CD4-positive, alpha-beta T cell treated with Interleukin-2 at 100 ng/mL for 4 hours (primary cell): ENCODE results near the gene ARHGAP32.
A peak's percentile ranks its signal among the peaks of the same experiment; 100 is the strongest.
"Not testable (repeated sequence)": the region's sequence is repeated elsewhere in the genome, so short reads cannot be mapped to it uniquely, and the experiment has no call there.

Source experiments
- DNase-seq: peaks from one replicate; pipeline ENCODE4 v3.0.0-alpha.2; 2020; ENCODE audit warnings: low spot score

ARHGAP32 gene

DNA sequence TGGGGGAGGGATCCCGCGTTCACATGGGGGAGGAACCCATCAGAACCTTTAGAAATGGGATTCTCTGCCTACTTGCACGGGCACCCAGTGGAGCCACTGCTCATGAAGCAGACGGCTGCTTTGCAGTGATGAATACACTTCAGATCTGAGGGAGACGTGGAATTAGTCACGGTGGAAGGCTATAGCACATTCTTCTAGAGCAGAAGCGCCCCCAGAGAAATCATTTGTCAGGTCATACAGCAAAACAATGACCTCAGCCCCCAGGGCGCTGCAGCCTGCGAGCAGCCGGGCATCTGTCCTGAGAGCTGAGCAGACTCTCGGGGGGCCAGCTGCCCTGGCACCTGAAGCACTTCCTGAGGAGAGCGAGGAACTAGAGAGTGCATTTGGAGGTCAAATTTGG is 262.1 kb downstream of the ARHGAP32 start:
- no peak for DNase-seq

DNA sequence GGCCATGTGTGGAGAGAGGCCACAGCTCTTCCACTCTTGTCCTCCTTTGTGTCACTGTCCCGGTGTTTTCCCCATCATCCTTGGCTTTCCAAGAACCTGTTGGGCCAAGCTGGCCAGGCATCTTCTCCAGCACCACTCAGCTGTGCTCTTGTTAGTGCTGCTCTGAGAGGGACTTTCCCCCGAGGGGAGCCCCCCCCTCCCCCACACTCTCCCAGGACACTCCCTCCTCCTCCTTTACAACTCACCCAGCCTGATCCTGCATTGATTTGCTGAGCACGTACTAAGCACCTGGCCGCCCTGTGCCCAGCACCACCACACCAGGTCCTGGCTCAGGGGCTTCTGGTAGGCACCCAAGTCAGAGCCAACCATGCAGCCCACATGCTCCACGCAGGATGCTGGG is 262.7 kb downstream of the ARHGAP32 start:
- DNase-seq = no peak

DNA sequence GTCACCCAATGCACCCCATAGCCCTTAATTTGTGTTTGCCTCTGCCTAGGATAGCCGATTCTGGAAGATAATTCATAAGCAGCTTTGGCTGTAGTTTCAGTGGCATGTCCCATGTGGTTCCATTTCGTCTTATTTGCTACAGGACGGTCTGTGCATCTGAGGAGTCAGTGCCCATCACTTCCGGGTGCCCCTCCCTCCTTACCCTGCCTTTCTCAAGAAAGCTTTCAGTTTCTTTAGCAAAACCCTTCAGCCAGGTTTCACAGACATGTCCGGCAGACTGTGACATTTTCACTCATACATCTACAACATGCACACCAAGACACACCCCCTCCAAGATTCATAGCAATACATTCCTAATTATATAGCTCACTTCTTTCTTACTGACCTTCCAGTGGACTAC is 263.7 kb downstream of the ARHGAP32 start:
- peak; percentile 9 for DNase-seq

DNA sequence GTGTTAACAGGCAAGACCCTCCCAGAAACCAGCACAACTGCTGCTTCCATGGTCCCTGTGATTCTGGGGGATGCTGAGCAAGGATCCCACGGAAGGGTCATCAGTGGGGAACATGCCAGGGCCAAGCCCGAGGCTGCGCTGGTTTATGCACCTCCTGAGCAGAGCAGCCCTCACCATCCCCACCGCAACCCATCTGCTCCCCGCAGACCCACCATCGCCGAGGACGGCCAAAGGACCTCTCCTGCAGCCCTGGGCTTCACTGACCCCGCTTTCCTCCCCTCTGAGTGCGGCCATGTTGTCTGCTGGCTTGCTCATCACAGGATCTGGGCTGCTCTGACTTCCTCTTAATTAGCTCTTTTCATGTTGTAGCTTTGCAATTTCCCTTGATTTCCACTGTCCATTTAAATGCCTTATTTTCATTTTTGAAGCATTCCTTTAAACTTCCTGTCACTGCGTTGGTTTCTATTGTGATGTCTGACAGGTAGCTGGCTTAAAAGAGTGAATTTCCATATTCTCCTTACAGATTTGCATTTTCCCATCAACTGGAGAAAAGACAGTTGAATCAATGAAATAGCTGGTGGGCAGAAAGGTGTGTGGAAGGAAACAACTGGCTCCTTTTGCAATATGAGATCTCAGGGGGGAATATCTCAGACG is 264.3 kb downstream of the ARHGAP32 start:
- DNase-seq = no peak

DNA sequence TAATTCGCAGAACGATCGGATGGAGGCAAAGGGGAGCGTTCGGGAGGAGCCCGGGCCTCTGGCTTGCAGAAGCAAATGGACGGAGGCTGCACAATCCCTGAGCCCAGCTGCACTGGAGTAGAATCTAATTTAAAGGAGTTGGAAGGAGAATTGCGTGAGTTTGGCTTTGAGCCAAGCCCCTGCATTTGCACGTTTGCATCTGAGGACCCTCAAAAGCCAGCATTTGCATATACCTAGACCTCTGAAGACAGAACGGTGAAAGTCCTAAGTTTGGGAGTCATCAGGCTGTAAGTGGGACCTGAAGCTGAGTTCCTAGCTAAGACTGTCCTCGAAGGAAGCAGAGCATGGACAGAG is 265.0 kb downstream of the ARHGAP32 start:
- DNase-seq = no peak

DNA sequence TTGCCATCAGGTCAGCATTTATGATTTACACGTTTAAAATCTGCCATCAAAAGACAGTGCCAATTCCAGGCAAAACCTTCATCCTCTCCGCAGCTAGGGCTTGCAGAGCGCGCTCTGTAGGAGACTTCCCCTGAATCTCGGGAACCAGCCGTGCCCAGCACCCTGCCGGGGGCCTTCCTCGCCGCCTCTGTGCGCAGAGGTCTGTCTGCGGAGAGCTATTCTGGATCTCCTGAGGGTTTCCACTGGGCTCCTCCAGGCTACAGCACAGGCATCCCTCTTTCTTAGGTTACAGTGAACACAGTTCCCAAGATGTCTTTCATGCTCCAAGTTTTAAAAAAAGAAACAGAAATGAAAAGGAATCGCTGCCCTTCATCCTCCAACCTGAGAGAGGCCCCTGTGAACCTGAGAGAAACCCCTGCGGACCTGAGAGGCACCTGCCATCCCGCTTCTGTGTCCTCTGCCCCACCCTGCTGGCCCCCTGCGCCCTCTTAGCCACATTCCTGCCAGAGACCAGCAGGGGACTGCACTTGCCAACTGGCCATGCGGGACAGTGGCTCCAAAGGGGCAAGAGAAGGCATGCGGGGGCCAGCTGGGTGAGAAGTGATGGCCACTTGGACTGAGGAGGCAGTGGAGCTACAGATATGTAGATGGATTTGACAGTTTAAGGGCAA is 265.6 kb downstream of the ARHGAP32 start:
- DNase-seq = no peak

DNA sequence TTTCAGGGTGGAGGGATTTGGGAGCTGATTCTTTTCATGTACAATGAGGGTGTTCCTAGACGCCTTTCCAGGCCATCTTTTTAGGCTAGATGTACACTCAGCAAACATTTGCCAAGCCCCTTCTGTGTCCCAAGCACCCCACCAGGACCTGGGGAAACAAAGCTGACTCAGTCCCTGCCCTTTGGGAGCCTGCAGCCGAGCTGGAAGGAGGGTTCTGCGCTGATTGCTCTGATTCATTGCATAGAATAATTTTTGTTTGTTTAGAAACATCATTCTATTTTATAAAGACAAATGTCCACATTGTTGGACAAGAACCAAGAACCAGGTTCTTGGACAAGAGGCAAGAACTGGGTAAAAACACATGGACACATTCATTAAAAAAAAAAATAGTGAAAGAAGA is 266.1 kb downstream of the ARHGAP32 start:
- DNase-seq = no peak

DNA sequence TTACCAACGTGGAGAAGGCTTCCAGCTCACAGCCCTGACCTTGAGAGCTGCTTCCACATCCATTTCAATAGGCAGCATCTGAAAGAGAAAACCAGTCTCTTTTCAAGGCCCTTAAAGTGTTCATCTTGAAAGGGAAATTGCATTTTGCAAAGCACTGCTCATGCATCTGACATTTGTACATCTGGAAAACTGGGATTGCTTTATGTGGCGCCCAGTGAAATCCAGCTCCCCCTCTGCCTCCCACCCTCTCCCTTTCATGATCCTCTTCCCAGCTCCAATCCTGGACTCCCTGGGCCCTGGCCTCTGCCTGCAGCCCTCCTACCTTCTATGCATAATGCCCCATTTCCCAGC is 266.9 kb downstream of the ARHGAP32 start:
- no peak for DNase-seq

DNA sequence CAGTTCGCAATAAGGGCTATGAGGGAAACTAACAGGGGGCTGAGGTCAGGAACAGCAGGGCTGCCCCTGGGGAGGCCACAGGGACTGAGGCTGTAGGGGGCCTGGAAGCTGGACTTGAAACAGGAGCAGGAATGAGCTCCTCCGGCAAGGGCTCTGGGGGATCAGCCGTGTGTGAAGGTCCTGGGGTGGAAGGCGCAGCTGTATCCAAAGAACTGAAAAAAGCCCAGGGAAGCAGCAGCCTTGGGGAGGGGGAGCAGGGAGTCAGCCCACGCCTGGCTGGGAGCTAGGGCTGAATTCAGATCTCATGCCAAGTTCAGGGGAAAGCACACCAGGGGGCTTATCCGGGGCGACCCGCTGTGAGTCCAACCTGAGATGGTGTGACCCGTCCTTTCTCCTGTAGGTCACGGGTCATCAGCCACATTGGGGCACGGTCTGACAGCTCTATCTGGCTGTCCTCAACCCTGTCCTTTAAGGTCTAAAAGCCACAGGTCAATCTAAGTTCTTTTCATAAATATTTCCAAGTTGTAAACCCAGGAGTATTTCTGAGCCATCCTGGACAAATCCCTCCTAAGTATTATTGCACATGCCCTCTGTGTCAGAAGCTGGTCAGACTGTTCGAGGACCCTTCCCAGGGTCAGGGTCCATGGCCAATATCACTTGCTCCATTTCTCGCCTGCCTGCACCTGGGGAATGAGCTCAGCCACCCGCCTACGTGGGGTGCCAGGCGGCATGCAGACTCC is 267.4 kb downstream of the ARHGAP32 start:
- DNase-seq = no peak

DNA sequence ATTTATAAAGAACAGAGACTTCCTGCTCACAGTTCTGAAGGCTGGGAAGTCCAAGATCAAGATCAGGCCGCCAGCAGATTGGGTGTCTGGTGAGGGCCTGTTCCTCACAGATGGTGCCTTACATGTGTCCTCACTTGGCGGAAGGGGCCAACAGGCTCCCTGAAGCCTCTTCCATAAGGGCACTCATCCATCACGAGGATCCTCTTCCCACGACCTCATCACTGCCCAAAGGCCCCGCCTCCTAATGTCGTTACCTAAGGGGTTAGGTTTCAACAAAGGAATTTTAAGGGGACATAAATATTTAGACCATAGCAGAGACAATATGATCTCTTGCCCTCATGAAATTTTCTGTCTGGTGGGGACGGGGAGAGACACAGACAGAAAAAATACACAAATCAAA is 268.0 kb downstream of the ARHGAP32 start:
- no peak for DNase-seq

DNA sequence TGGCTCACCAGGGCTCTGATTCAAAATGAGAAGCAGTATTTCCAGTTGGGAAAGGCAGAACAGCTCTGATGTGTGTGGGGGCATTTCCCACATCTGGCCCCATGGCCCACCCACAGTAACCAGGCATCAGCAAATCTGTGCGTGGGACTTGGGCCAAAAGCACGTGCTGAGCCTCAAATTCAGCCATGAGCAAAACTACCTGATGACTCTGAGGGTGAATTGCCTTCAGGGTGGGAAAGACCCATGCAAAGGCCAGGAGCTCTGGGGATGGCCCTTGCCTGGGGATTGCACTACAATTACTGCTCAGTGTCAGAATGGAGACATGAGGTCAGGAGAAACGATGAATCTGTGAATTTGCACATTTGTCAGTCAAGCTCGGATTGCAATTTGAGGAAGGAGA is 270.3 kb downstream of the ARHGAP32 start:
- no peak for DNase-seq

DNA sequence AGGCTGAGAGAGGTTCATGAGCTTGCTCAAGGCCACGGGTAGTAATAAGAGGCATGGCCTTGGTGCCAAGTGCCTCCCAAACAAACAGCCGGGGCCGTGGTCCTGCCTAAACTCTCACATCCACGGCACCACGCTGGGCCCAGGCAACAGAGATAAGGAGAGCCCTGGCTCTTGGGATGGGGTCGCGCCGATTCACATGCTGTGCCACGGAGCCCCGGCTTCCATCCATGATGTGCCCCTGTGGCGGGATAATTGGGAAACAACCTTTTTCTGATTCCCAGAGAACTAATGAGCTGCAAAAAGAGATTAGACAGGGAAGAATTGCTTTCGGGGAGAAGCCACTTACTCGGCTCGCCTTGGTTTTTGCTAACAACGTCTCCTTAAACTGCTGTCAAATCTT is 271.5 kb downstream of the ARHGAP32 start:
- DNase-seq = no peak

DNA sequence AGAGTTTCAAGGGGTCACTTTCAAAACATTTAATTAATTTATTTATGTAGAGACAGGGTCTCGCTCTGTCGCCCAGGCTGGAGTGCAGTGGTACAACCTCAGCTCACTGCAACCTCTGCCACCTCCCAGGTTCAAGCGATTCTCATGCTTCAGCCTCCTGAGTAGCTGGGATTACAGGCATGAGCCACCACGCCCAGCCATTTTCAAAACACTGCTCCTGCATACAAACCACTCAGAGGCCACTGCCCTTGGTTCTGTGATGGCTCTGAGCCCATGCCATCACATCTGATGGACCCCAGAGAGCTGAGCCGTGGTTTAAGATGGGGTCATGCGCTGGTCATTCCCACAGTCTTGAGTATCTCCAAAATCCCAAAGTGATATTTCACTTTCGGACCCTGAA is 272.5 kb downstream of the ARHGAP32 start:
- not testable (repeated sequence) for DNase-seq

DNA sequence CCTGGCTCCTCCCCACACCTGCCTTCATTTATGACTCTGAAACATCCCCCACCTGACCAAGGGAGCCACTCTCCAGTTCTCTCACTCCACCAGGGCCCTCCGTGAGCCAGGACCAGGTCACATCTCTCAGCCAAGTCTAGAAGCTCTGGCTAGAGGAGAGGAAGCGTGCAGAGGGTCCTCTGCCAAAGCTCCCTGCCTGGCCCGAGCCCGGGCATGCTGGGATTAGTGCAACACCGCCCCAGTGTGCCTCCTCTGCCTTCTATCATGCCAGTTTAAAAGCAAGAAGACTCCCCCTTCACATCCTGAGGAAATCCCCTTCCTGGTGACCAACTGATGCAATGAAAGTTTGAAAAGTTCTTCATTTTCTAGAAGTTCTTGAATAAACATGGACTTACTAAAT is 272.9 kb downstream of the ARHGAP32 start:
- no peak for DNase-seq

DNA sequence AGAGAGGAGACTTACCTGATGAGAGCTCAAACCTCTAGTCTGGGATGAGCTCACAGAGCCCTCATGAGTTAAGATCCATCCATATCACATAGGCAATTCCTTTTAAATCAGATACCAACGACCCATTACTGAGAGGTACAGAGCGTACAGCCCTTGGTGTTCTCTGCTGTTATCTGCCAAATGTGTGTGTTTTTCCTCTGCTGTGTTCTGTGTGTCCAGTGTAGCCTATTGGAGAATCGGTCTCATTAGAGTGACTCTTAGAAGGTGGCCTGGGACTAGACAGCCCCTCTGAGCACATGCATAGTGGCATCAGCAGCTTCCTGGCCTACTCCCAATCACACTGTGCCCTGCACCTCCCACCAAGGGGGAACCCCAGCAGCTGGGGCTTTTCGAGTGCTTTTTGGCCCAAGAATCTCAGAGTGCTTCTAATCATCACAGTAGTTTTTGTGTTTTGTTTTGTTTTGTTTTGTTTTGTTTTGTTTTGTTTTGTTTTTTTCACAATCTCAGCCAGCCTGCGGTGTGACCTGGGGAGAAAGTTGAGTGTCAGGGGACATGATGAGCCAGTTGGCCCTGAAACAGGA is 274.9 kb downstream of the ARHGAP32 start:
- no peak for DNase-seq

DNA sequence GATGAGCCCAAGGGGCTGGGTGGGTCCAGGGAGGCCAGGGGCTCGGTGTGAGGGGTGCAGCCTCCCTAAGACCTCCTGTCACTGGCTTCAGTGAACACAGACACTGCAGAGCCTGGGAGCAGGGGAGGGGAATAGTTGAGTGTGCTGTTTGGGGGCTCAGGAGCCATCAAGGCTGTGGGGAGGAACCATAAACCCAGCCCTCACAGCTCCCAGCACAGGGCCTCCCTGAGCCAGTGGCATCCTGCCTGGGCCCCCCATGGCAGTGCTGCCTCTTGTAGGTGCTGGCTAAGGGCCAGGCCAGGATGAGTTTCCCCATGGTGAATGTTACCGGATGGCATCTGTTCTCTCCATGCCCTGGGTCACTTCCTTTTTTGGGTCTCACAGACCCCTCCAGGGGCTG is 275.4 kb downstream of the ARHGAP32 start:
- DNase-seq = no peak

DNA sequence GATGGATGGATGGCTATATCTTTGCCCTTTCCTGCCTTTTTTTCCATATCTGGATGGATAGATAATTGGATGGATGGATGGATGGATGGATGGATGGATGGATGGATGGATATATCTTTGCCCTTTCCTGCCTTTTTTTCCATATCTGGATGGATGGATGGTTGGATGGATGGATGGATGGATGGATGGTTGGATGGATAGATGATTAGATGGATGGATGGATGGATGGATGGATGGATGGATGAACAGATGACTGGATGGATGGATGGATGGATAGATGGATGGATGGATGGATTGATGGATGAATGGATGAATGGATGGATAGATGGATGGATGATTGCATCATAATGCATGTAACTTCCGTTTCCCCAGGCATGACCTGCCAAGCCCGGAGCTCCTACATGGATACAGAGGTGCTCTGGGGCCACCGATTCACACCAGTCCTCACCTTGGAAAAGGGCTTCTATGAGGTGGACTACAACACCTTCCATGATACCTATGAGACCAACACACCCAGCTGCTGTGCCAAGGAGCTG is 276.0 kb downstream of the ARHGAP32 start:
- DNase-seq = no peak

DNA sequence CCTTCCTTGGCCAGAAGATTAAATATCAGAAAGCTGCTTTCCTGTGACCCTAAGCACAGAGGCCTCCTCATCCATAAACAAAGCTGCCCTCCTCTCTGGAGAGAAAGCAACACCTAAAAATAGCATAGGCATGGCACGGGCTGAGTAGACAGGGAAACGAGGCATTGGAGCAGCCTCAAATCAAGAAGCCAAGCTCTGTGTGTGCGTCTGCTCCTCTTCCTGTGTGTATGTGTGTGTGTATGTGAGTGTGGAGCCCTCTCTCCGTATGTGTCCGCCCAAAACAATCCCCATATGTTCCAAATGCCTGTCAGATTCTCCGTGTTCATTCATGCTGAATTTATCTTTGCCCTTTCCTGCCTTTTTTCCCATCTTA is 277.0 kb downstream of the ARHGAP32 start:
- no peak for DNase-seq
